Muscle layer of colon (tissue), 2 donors: ENCODE measurements around the gene CNTN1.

Source experiments
- H3K27ac ChIP-seq: one replicate; pipeline ENCODE4 v1.7.0; 2013; ENCODE audit warnings: low read depth, mild to moderate bottlenecking, low read length, moderate library complexity
- H3K27me3 ChIP-seq, 2 donors: one replicate each; pipeline ENCODE4 v1.7.0; 2013; ENCODE audit warnings: low read length in 2 of 2, mild to moderate bottlenecking in 2 of 2; ENCODE audit not compliant: insufficient read depth in 2 of 2, control insufficient read depth in 1 of 2
- H3K36me3 ChIP-seq: one replicate; pipeline ENCODE4 v1.7.0; 2013; ENCODE audit warnings: mild to moderate bottlenecking, low read length; ENCODE audit not compliant: insufficient read depth
- H3K4me1 ChIP-seq: one replicate; pipeline ENCODE4 v1.7.0; 2013; ENCODE audit warnings: mild to moderate bottlenecking, low read length; ENCODE audit not compliant: insufficient read depth
- H3K4me3 ChIP-seq, 2 donors: one replicate each; pipeline ENCODE4 v1.7.0; 2013; ENCODE audit warnings: low read length in 2 of 2, low read depth in 1 of 2, mild to moderate bottlenecking in 1 of 2, moderate library complexity in 1 of 2
- H3K9ac ChIP-seq: one replicate; pipeline ENCODE4 v1.7.0; 2013; ENCODE audit warnings: low read length
- H3K9me3 ChIP-seq: one replicate; pipeline ENCODE4 v1.7.0; 2013; ENCODE audit warnings: mild to moderate bottlenecking, low read length
- donor health status: abdominal sarcoma.
- donor health status: Adenocarcinoma of cecum.

CNTN1 gene

GRCh38 chr12:40701756-40702155 lies 9.5 kb downstream of the CNTN1 start:
- no peak overlapping the region for H3K27ac ChIP-seq
- H3K9ac ChIP-seq, result no peak overlapping the region
- H3K4me3 ChIP-seq, result no peak overlapping the region
- H3K27me3 ChIP-seq, result no peaks in the 10 kb centered on the region
- H3K4me1 ChIP-seq, result no peaks in the 10 kb centered on the region
- no peaks in the 10 kb centered on the region for H3K9me3 ChIP-seq
- no peaks in the 10 kb centered on the region for H3K36me3 ChIP-seq

GRCh38 chr12:40711121-40711520 lies 18.9 kb downstream of the CNTN1 start:
- Histone ChIP-seq H3K4me1 (no peaks in the 10 kb centered on the region), H3K27ac (no peak overlapping the region), H3K36me3 (no peaks in the 10 kb centered on the region), H3K9me3 (no peaks in the 10 kb centered on the region), H3K4me3 (no peak overlapping the region), H3K9ac (no peak overlapping the region), H3K27me3 (no peaks in the 10 kb centered on the region)

GRCh38 chr12:40714636-40715035 lies 22.4 kb downstream of the CNTN1 start:
- Histone ChIP-seq H3K9ac (no peak overlapping the region), H3K9me3 (no peaks in the 10 kb centered on the region), H3K27me3 (no peaks in the 10 kb centered on the region), H3K4me3 (no peak overlapping the region), H3K36me3 (no peaks in the 10 kb centered on the region), H3K4me1 (no peaks in the 10 kb centered on the region), H3K27ac (no peak overlapping the region)

GRCh38 chr12:40716037-40716436 lies 23.8 kb downstream of the CNTN1 start:
- Histone ChIP-seq H3K9me3 (no peaks in the 10 kb centered on the region), H3K9ac (no peak overlapping the region), H3K36me3 (no peaks in the 10 kb centered on the region), H3K4me3 (no peak overlapping the region), H3K27ac (no peak overlapping the region), H3K27me3 (no peaks in the 10 kb centered on the region), H3K4me1 (no peaks in the 10 kb centered on the region)

GRCh38 chr12:40717576-40717975 lies 25.3 kb downstream of the CNTN1 start:
- Histone ChIP-seq H3K9ac (no peak overlapping the region), H3K9me3 (no peaks in the 10 kb centered on the region), H3K36me3 (no peaks in the 10 kb centered on the region), H3K27ac (no peak overlapping the region), H3K4me3 (no peak overlapping the region), H3K4me1 (no peaks in the 10 kb centered on the region), H3K27me3 (no peaks in the 10 kb centered on the region)

- no peak overlapping the region for H3K4me3 ChIP-seq
Measured at GRCh38 chr12:40718878-40719372, 26.7 kb downstream of the CNTN1 start.

GRCh38 chr12:40723001-40723400 lies 30.8 kb downstream of the CNTN1 start:
- H3K9me3 ChIP-seq, result no peaks in the 10 kb centered on the region
- no peak overlapping the region for H3K4me3 ChIP-seq
- no peaks in the 10 kb centered on the region for H3K36me3 ChIP-seq

More at GRCh38 chr12:40718878-40719372, 26.7 kb downstream of the CNTN1 start:
- H3K36me3 ChIP-seq, result no peaks in the 10 kb centered on the region
- H3K4me1 ChIP-seq, result no peaks in the 10 kb centered on the region
- no peaks in the 10 kb centered on the region for H3K27me3 ChIP-seq
- H3K9ac ChIP-seq, result no peak overlapping the region
- H3K9me3 ChIP-seq, result no peaks in the 10 kb centered on the region
- no peak overlapping the region for H3K27ac ChIP-seq

GRCh38 chr12:40726366-40726765 lies 34.1 kb downstream of the CNTN1 start:
- H3K27ac ChIP-seq, result no peak overlapping the region
- no peaks in the 10 kb centered on the region for H3K4me1 ChIP-seq
- no peaks in the 10 kb centered on the region for H3K27me3 ChIP-seq
- no peak overlapping the region for H3K4me3 ChIP-seq
- no peaks in the 10 kb centered on the region for H3K36me3 ChIP-seq
- no peaks in the 10 kb centered on the region for H3K9me3 ChIP-seq
- no peak overlapping the region for H3K9ac ChIP-seq

More at GRCh38 chr12:40723001-40723400, 30.8 kb downstream of the CNTN1 start:
- Histone ChIP-seq H3K27me3 (no peaks in the 10 kb centered on the region), H3K4me1 (no peaks in the 10 kb centered on the region), H3K9ac (no peak overlapping the region), H3K27ac (no peak overlapping the region)

- no peak overlapping the region for H3K9ac ChIP-seq
- no peaks in the 10 kb centered on the region for H3K36me3 ChIP-seq
- H3K27me3 ChIP-seq, result no peaks in the 10 kb centered on the region
- H3K4me3 ChIP-seq, result no peak overlapping the region
- H3K4me1 ChIP-seq, result no peaks in the 10 kb centered on the region
- H3K27ac ChIP-seq, result no peak overlapping the region
- H3K9me3 ChIP-seq, result no peaks in the 10 kb centered on the region
Measured at GRCh38 chr12:40727774-40728483, 35.7 kb downstream of the CNTN1 start.

GRCh38 chr12:40730281-40730680 lies 38.0 kb downstream of the CNTN1 start:
- Histone ChIP-seq H3K9me3 (no peaks in the 10 kb centered on the region), H3K27me3 (no peaks in the 10 kb centered on the region), H3K36me3 (no peaks in the 10 kb centered on the region), H3K4me3 (no peak overlapping the region), H3K4me1 (no peaks in the 10 kb centered on the region), H3K27ac (no peak overlapping the region), H3K9ac (no peak overlapping the region)

GRCh38 chr12:40733871-40734270 lies 41.6 kb downstream of the CNTN1 start:
- H3K9me3 ChIP-seq, result no peaks in the 10 kb centered on the region
- no peak overlapping the region for H3K9ac ChIP-seq
- H3K36me3 ChIP-seq, result no peaks in the 10 kb centered on the region
- H3K4me3 ChIP-seq, result no peak overlapping the region
- no peaks in the 10 kb centered on the region for H3K27me3 ChIP-seq
- H3K27ac ChIP-seq, result no peak overlapping the region
- H3K4me1 ChIP-seq, result no peaks in the 10 kb centered on the region

GRCh38 chr12:40734276-40734675 lies 42.0 kb downstream of the CNTN1 start:
- H3K4me1 ChIP-seq, result no peaks in the 10 kb centered on the region
- H3K4me3 ChIP-seq, result no peak overlapping the region
- no peaks in the 10 kb centered on the region for H3K27me3 ChIP-seq
- H3K27ac ChIP-seq, result no peak overlapping the region
- H3K36me3 ChIP-seq, result no peaks in the 10 kb centered on the region
- no peaks in the 10 kb centered on the region for H3K9me3 ChIP-seq
- H3K9ac ChIP-seq, result no peak overlapping the region
